HepG2 (cell line): ENCODE data around the gene SETD1A. TPM values are rescaled to one million over a fixed set of nuclear protein-coding genes. Genes with fewer than 3 reads are reported as not detected.
A peak's percentile ranks its signal among the peaks of the same experiment; 100 is the strongest.

ENCODE experiments used
- ARHGAP35 ChIP-seq: sonication (generic); formaldehyde crosslinking; IDR thresholded peaks from 2 replicates; pipeline ENCODE4 v1.9.0; 2022; ENCODE audit warnings: mild to moderate bottlenecking, inconsistent platforms, moderate library complexity, missing genetic modification reagents, borderline replicate concordance
- ATF7-NPFF ChIP-seq: sonication (generic); formaldehyde crosslinking; IDR thresholded peaks from 2 replicates; pipeline ENCODE4 v1.8.1; 2023; ENCODE audit warnings: mild to moderate bottlenecking, low read depth, missing genetic modification reagents, moderate library complexity
- HDAC2 ChIP-seq: sonication (generic); formaldehyde crosslinking; IDR thresholded peaks from 2 replicates; pipeline ENCODE4 v1.4.0; 2020; ENCODE audit warnings: missing genetic modification reagents
- HIVEP1 ChIP-seq: sonication (generic); formaldehyde crosslinking; IDR thresholded peaks from 2 replicates; pipeline ENCODE4 v1.4.0; 2020; ENCODE audit warnings: mild to moderate bottlenecking, missing genetic modification reagents
- KDM5A ChIP-seq: fragments of 200-600 bp; sonication (generic); IDR thresholded peaks from 2 replicates; pipeline ENCODE4 v1.7.0; 2018; ENCODE audit warnings: antibody characterized with exemption, mild to moderate bottlenecking, low read length, borderline replicate concordance
- MEIS2 ChIP-seq: sonication (generic); formaldehyde crosslinking; IDR thresholded peaks from 2 replicates; pipeline ENCODE4 v1.9.0; 2021; ENCODE audit warnings: mild to moderate bottlenecking, missing genetic modification reagents
- NONO ChIP-seq, 2 experiments: fragments of 450-650 bp in 1 of 2; sonication (generic) in 1 of 2; formaldehyde crosslinking in 1 of 2; IDR thresholded peaks in 1 of 2; conservative IDR thresholded peaks in 1 of 2; 2 replicates each; pipeline versions ENCODE4 v1.6.1 to v1.8.0; 2017 to 2022; ENCODE audit warnings: mild to moderate bottlenecking in 1 of 2, missing genetic modification reagents in 1 of 2, moderate library complexity in 1 of 2
- SAFB2 ChIP-seq: sonication (generic); formaldehyde crosslinking; IDR thresholded peaks from 2 replicates; pipeline ENCODE4 v1.5.1; 2020; ENCODE audit warnings: missing genetic modification reagents, low read depth, mild to moderate bottlenecking, borderline replicate concordance
- ZFAT ChIP-seq: sonication (generic); formaldehyde crosslinking; conservative IDR thresholded peaks from 2 replicates; pipeline ENCODE4 v1.8.1; 2023; ENCODE audit warnings: missing genetic modification reagents, inconsistent platforms
- ZNF484 ChIP-seq: sonication (generic); formaldehyde crosslinking; IDR thresholded peaks from 2 replicates; pipeline ENCODE4 v1.5.1; 2020; ENCODE audit warnings: mild to moderate bottlenecking, low read depth, missing genetic modification reagents, borderline replicate concordance
- polyA plus RNA-seq, 8 experiments: library from polyadenylated mRNA; depleted of rRNA in 3 of 8; stranded (reverse) in 7 of 8; unstranded in 1 of 8; fragments of >200 nt; fragmentation: Illumina TruSeq in 4 of 8; extraction: Trizol in 4 of 8; gene quantifications; 2 replicates each; pipeline versions ENCODE4 v1.2.1 to v1.2.3, GENCODE V29; 2011 to 2016; ENCODE audit warnings: low read depth in 4 of 8, missing spikeins in 1 of 8, mixed read lengths in 1 of 8; ENCODE audit not compliant: insufficient read depth in 1 of 8
- total RNA-seq, 5 experiments: library from RNA; depleted of rRNA; stranded (reverse); fragments of >200 nt; fragmentation: Illumina TruSeq; extraction: Trizol; gene quantifications; 2 replicates each; pipeline ENCODE4 v1.2.3, GENCODE V29; 2016; ENCODE audit warnings: low read depth in 1 of 5
- TF ChIP-seq, protein P1 (sequence below): sonication (generic); formaldehyde crosslinking; IDR thresholded peaks from 2 replicates; pipeline ENCODE4 v1.5.1; 2020; ENCODE audit warnings: missing genetic modification reagents, mild to moderate bottlenecking, borderline replicate concordance
- TF ChIP-seq, protein P2 (sequence below): sonication (generic); formaldehyde crosslinking; IDR thresholded peaks from 2 replicates; pipeline ENCODE4 v1.5.1; 2020; ENCODE audit warnings: mild to moderate bottlenecking, missing genetic modification reagents
- TF ChIP-seq, protein P3 (sequence below): sonication (generic); formaldehyde crosslinking; IDR thresholded peaks from 2 replicates; pipeline ENCODE4 v1.5.0; 2020; ENCODE audit warnings: missing genetic modification reagents
- TF ChIP-seq, protein P4 (sequence below): sonication (generic); formaldehyde crosslinking; IDR thresholded peaks from 2 replicates; pipeline ENCODE4 v1.9.0; 2021; ENCODE audit warnings: mild to moderate bottlenecking, missing genetic modification reagents

Gene SETD1A
- total and polyA plus RNA-seq, 2 of the 13 experiments (the other 11 are each of a cell fraction or from before 2014, with no cell fraction given) = 3.8 to 5.6 TPM

DNA sequence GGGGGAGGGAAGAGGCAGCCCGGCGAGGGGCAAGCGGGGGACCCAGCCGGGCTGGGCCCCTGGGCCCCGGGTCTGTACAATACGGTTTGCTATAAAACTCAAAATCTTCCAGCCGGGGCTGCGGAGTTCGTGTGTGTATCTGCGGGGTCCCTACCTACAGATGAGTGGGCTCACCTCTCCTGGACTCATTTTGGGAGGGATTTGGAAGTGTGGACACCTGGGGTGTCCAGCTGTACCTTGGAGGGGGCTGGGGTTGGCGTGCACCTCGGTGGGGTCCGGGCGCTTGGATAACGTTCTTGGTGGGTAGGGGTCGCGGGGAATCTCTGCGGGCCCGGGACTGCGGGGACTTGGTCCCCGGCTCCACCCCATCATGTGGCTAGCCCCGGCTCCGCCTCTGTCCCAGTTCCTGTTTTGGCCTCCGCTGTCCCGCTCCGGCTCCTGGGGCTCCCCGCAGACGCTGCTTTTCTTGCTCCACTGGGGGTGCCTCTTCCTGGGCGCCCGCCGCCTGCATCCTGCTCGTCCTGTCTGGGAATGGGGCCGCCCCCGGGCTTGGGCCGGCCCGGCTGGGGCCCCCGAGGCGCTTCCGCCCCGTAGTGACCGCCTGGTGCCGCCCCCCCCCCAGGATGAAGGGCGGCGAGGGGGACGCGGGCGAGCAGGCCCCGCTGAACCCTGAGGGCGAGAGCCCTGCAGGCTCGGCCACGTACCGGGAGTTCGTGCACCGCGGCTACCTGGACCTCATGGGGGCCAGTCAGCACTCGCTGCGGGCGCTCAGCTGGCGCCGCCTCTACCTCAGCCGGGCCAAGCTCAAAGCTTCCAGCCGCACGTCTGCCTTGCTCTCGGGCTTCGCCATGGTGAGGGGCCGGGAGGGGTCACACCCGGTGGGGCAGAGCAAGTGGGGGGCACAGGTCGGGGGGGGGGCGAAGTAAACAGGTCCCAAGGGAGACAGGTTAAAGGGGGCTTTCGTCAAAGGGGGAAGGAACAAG is 8.6 kb upstream of the SETD1A start, which contains the start of gene ORAI3 (continued):
- TF ChIP-seq SAFB2 (CRISPR knock-in tag) (no peak), ZFAT (0 out of 2 replicates have a peak, but pooled peaks have one; percentile 61), ZNF484 (CRISPR knock-in tag) (no peak), ATF7-NPFF (CRISPR knock-in tag) (peak; percentile 62; the same call in 1 of the 2 replicates), KDM5A (peak; percentile 31; the same call in 1 of the 2 replicates), HDAC2 (CRISPR knock-in tag) (no peak), MEIS2 (CRISPR knock-in tag) (no peak), HIVEP1 (no peak), NONO (IDR thresholded peaks at IDR 0.05) (no peak), NONO (CRISPR knock-in tag; conservative IDR thresholded peaks at IDR 0.05) (peak; percentile 65), ARHGAP35 (CRISPR knock-in tag) (peak; percentile 84; the same call in 1 of the 2 replicates)
- TF ChIP-seq, protein P1, sequence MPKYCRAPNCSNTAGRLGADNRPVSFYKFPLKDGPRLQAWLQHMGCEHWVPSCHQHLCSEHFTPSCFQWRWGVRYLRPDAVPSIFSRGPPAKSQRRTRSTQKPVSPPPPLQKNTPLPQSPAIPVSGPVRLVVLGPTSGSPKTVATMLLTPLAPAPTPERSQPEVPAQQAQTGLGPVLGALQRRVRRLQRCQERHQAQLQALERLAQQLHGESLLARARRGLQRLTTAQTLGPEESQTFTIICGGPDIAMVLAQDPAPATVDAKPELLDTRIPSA = no peak
- TF ChIP-seq, protein P2, sequence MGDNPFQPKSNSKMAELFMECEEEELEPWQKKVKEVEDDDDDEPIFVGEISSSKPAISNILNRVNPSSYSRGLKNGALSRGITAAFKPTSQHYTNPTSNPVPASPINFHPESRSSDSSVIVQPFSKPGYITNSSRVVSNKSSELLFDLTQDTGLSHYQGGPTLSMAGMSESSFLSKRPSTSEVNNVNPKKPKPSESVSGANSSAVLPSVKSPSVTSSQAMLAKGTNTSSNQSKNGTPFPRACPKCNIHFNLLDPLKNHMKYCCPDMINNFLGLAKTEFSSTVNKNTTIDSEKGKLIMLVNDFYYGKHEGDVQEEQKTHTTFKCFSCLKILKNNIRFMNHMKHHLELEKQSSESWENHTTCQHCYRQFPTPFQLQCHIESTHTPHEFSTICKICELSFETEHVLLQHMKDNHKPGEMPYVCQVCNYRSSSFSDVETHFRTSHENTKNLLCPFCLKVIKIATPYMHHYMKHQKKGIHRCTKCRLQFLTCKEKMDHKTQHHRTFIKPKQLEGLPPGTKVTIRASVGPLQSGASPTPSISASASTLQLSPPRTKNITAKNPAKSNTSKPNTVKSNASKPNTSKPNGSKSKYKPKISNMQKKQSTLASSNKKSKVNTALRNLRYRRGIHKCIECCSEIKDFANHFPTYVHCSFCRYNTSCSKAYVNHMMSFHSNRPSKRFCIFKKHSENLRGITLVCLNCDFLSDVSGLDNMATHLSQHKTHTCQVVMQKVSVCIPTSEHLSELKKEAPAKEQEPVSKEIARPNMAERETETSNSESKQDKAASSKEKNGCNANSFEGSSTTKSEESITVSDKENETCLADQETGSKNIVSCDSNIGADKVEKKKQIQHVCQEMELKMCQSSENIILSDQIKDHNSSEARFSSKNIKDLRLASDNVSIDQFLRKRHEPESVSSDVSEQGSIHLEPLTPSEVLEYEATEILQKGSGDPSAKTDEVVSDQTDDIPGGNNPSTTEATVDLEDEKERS (CRISPR knock-in tag) = 0 out of 2 replicates have a peak, but pooled peaks have one; percentile 17
- TF ChIP-seq, protein P3, sequence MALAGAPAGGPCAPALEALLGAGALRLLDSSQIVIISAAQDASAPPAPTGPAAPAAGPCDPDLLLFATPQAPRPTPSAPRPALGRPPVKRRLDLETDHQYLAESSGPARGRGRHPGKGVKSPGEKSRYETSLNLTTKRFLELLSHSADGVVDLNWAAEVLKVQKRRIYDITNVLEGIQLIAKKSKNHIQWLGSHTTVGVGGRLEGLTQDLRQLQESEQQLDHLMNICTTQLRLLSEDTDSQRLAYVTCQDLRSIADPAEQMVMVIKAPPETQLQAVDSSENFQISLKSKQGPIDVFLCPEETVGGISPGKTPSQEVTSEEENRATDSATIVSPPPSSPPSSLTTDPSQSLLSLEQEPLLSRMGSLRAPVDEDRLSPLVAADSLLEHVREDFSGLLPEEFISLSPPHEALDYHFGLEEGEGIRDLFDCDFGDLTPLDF (CRISPR knock-in tag) = peak; percentile 49; the same call in 1 of the 2 replicates
- TF ChIP-seq, protein P4, sequence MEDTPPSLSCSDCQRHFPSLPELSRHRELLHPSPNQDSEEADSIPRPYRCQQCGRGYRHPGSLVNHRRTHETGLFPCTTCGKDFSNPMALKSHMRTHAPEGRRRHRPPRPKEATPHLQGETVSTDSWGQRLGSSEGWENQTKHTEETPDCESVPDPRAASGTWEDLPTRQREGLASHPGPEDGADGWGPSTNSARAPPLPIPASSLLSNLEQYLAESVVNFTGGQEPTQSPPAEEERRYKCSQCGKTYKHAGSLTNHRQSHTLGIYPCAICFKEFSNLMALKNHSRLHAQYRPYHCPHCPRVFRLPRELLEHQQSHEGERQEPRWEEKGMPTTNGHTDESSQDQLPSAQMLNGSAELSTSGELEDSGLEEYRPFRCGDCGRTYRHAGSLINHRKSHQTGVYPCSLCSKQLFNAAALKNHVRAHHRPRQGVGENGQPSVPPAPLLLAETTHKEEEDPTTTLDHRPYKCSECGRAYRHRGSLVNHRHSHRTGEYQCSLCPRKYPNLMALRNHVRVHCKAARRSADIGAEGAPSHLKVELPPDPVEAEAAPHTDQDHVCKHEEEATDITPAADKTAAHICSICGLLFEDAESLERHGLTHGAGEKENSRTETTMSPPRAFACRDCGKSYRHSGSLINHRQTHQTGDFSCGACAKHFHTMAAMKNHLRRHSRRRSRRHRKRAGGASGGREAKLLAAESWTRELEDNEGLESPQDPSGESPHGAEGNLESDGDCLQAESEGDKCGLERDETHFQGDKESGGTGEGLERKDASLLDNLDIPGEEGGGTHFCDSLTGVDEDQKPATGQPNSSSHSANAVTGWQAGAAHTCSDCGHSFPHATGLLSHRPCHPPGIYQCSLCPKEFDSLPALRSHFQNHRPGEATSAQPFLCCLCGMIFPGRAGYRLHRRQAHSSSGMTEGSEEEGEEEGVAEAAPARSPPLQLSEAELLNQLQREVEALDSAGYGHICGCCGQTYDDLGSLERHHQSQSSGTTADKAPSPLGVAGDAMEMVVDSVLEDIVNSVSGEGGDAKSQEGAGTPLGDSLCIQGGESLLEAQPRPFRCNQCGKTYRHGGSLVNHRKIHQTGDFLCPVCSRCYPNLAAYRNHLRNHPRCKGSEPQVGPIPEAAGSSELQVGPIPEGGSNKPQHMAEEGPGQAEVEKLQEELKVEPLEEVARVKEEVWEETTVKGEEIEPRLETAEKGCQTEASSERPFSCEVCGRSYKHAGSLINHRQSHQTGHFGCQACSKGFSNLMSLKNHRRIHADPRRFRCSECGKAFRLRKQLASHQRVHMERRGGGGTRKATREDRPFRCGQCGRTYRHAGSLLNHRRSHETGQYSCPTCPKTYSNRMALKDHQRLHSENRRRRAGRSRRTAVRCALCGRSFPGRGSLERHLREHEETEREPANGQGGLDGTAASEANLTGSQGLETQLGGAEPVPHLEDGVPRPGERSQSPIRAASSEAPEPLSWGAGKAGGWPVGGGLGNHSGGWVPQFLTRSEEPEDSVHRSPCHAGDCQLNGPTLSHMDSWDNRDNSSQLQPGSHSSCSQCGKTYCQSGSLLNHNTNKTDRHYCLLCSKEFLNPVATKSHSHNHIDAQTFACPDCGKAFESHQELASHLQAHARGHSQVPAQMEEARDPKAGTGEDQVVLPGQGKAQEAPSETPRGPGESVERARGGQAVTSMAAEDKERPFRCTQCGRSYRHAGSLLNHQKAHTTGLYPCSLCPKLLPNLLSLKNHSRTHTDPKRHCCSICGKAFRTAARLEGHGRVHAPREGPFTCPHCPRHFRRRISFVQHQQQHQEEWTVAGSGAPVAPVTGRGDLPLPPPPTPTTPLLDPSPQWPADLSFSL (CRISPR knock-in tag) = no peak
